Upper lobe of left lung (tissue), 4 donors: ENCODE measurements around the gene KARS1.

Experiments used
- EP300 ChIP-seq, 4 donors: sonication (generic); formaldehyde crosslinking; IDR thresholded peaks; one replicate each; pipeline ENCODE4 v1.5.1; 2017; ENCODE audit warnings: antibody characterized with exemption in 4 of 4, control low read depth in 2 of 4
- POLR2A ChIP-seq, 4 donors: fragments of 450-650 bp; IDR thresholded peaks; one replicate each; pipeline ENCODE4 v1.5.1; 2016 to 2017; ENCODE audit warnings: antibody characterized with exemption in 4 of 4, mild to moderate bottlenecking in 2 of 4
- POLR2AphosphoS5 ChIP-seq, 2 donors: sonication (generic); formaldehyde crosslinking; IDR thresholded peaks; one replicate each; pipeline ENCODE4 v1.5.1; 2017; ENCODE audit warnings: antibody characterized with exemption in 2 of 2
- TF ChIP-seq, protein P1 (sequence below), 6 experiments: fragments of 450-650 bp in 4 of 6; fragments of 200-600 bp in 2 of 6; sonication (generic) in 2 of 6; IDR thresholded peaks; one replicate each; pipeline ENCODE4 v1.5.1; 2016 to 2019; ENCODE audit warnings: antibody characterized with exemption in 6 of 6

DNA sequence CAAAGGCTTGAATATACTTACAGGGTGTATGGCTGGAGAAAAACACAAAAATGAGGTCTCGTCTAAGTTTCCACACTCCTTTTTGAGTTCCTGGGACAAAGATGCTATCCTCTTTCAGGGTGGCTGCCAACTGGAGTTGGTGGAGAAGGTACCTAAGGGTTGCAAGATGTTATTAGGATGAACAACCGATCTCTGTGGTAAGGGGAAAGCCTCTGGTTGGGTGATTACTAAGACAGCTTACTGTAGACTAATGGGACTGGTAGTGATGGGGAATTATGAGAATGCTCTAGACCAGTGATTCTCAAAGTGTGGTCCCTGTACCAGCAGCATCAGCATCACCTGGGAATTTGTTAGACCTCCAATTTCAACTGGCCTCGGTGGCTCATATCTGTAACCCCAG, 30.3 kb downstream of the KARS1 start:
- TF ChIP-seq EP300 (IDR thresholded peaks at IDR 0.05) (no peak), POLR2AphosphoS5 (IDR thresholded peaks at IDR 0.05) (no peak), POLR2A (IDR thresholded peaks at IDR 0.05) (no peak)
- TF ChIP-seq, protein P1, sequence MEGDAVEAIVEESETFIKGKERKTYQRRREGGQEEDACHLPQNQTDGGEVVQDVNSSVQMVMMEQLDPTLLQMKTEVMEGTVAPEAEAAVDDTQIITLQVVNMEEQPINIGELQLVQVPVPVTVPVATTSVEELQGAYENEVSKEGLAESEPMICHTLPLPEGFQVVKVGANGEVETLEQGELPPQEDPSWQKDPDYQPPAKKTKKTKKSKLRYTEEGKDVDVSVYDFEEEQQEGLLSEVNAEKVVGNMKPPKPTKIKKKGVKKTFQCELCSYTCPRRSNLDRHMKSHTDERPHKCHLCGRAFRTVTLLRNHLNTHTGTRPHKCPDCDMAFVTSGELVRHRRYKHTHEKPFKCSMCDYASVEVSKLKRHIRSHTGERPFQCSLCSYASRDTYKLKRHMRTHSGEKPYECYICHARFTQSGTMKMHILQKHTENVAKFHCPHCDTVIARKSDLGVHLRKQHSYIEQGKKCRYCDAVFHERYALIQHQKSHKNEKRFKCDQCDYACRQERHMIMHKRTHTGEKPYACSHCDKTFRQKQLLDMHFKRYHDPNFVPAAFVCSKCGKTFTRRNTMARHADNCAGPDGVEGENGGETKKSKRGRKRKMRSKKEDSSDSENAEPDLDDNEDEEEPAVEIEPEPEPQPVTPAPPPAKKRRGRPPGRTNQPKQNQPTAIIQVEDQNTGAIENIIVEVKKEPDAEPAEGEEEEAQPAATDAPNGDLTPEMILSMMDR (IDR thresholded peaks at IDR 0.05) = no peak
